NB4 (cell line): Measurements from ENCODE around the gene STX12.
"Not testable (repeated sequence)": the region's sequence is repeated elsewhere in the genome, so short reads cannot be mapped to it uniquely, and the experiment has no call there.

Experiments used
- DNase-seq: peaks from one replicate; pipeline ENCODE4 v3.0.0; 2010; ENCODE audit warnings: low read depth
- H3K4me3 ChIP-seq: one replicate; pipeline ENCODE4 v1.5.1; 2011; ENCODE audit warnings: mild to moderate bottlenecking, low read depth, low read length, moderate library complexity
- CTCF ChIP-seq: IDR thresholded peaks from one replicate; pipeline ENCODE4 v1.5.1; 2012; ENCODE audit warnings: low read depth, low read length
- MAX ChIP-seq: IDR thresholded peaks from 2 replicates; pipeline ENCODE4 v1.6.1; 2011; ENCODE audit warnings: low read depth, low read length
- MYC ChIP-seq: IDR thresholded peaks from 2 replicates; pipeline ENCODE4 v1.6.1; 2011; ENCODE audit warnings: low read depth, low read length
- POLR2A ChIP-seq: IDR thresholded peaks from 2 replicates; pipeline ENCODE4 v1.6.1; 2011; ENCODE audit warnings: mild to moderate bottlenecking; ENCODE audit not compliant: insufficient read length; ENCODE audit errors: extremely low read depth

STX12 gene

GRCh38 chr1:27795601-27796000 lies 22.6 kb downstream of the STX12 start:
- DNase-seq, result no peak
- TF ChIP-seq MYC, result no peak
- TF ChIP-seq CTCF, result no peak
- no peak for TF ChIP-seq MAX
- no peak overlapping the region for H3K4me3 ChIP-seq

- no peak overlapping the region for H3K4me3 ChIP-seq
Measured at GRCh38 chr1:27804791-27805190, 31.8 kb downstream of the STX12 start.

GRCh38 chr1:27806758-27807157 lies 33.7 kb downstream of the STX12 start:
- no peak for DNase-seq
- TF ChIP-seq MYC (no peak), POLR2A (no peak), MAX (no peak), CTCF (no peak)
- H3K4me3 ChIP-seq, result no peak overlapping the region

More at GRCh38 chr1:27804791-27805190, 31.8 kb downstream of the STX12 start:
- DNase-seq, result no peak
- no peak for TF ChIP-seq MYC
- no peak for TF ChIP-seq POLR2A
- no peak for TF ChIP-seq MAX
- TF ChIP-seq CTCF, result no peak

GRCh38 chr1:27807385-27807784 lies 34.4 kb downstream of the STX12 start:
- H3K4me3 ChIP-seq, result no peak overlapping the region
- TF ChIP-seq MAX (no peak), POLR2A (no peak), CTCF (no peak)
- no peak for DNase-seq

GRCh38 chr1:27808131-27808530 lies 35.1 kb downstream of the STX12 start:
- H3K4me3 ChIP-seq, DNase-seq: not testable (repeated sequence)

GRCh38 chr1:27809883-27810282 lies 36.9 kb downstream of the STX12 start:
- no peak for DNase-seq
- TF ChIP-seq POLR2A, result no peak
- no peak for TF ChIP-seq MAX
- TF ChIP-seq MYC, result no peak
- TF ChIP-seq CTCF, result no peak
- no peak overlapping the region for H3K4me3 ChIP-seq
